IgD-negative memory B cell (primary cell): ENCODE results near the gene STIL. TPM values are rescaled to one million over a fixed set of nuclear protein-coding genes. Genes with fewer than 3 reads are reported as not detected.
"Not testable (repeated sequence)": the region's sequence is repeated elsewhere in the genome, so short reads cannot be mapped to it uniquely, and the experiment has no call there.

ENCODE experiments used
- H3K27ac Mint-ChIP-seq, 3 donors: one replicate each; pipeline ENCODE4 v1.8.0; 2020 to 2022; ENCODE audit warnings: mild to moderate bottlenecking in 3 of 3, mixed read lengths in 3 of 3, moderate library complexity in 1 of 3
- H3K27me3 Mint-ChIP-seq: one replicate; pipeline ENCODE4 v1.8.0; 2021; ENCODE audit warnings: mixed read lengths
- H3K36me3 Mint-ChIP-seq: one replicate; pipeline ENCODE4 v1.8.0; 2020; ENCODE audit warnings: mild to moderate bottlenecking, mixed read lengths
- H3K4me1 Mint-ChIP-seq, 3 donors: one replicate each; pipeline ENCODE4 v1.8.0; 2020 to 2022; ENCODE audit warnings: mixed read lengths in 3 of 3, mild to moderate bottlenecking in 1 of 3
- H3K4me3 Mint-ChIP-seq, 4 donors: one replicate each; pipeline ENCODE4 v1.8.0; 2020 to 2022; ENCODE audit warnings: mild to moderate bottlenecking in 4 of 4, mixed read lengths in 4 of 4, moderate library complexity in 3 of 4
- H3K9me3 Mint-ChIP-seq, 3 donors: one replicate each; pipeline ENCODE4 v1.8.0; 2020 to 2021; ENCODE audit warnings: mixed read lengths in 3 of 3, mild to moderate bottlenecking in 1 of 3
- polyA plus RNA-seq: library from polyadenylated mRNA; unstranded; fragments of 300-500 nt; fragmentation: Illumina TruSeq; gene quantifications from one replicate; pipeline ENCODE4 v1.2.3, GENCODE V29; 2021

Gene STIL
- polyA plus RNA-seq, 1 donor from 2014 or later: 1.3 TPM

GRCh38 chr1:47280142-47280541 lies 33.8 kb downstream of the STIL start:
- no peaks in the 10 kb centered on the region for H3K9me3 Mint-ChIP-seq
- H3K4me3 Mint-ChIP-seq: no peak overlapping the region

GRCh38 chr1:47276850-47277249 lies 37.1 kb downstream of the STIL start:
- no peak overlapping the region for H3K4me3 Mint-ChIP-seq
- no peaks in the 10 kb centered on the region for H3K9me3 Mint-ChIP-seq
- peaks cover 8% of the 10 kb centered on the region for H3K36me3 Mint-ChIP-seq
- peaks cover 0 to 3% (median 0%) of the 10 kb centered on the region in 3 donors for H3K4me1 Mint-ChIP-seq
- H3K27me3 Mint-ChIP-seq: no peaks in the 10 kb centered on the region
- no peak overlapping the region for H3K27ac Mint-ChIP-seq

More at GRCh38 chr1:47280142-47280541, 33.8 kb downstream of the STIL start:
- H3K27me3 Mint-ChIP-seq: no peaks in the 10 kb centered on the region
- no peak overlapping the region for H3K27ac Mint-ChIP-seq
- H3K36me3 Mint-ChIP-seq: peaks cover 8% of the 10 kb centered on the region
- no peaks in the 10 kb centered on the region for H3K4me1 Mint-ChIP-seq

- not testable (repeated sequence) for H3K36me3 Mint-ChIP-seq, H3K27me3 Mint-ChIP-seq, H3K27ac Mint-ChIP-seq, H3K9me3 Mint-ChIP-seq, H3K4me3 Mint-ChIP-seq, H3K4me1 Mint-ChIP-seq
These were observed 38.1 kb downstream of the STIL start for GRCh38 chr1:47275811-47276210.

GRCh38 chr1:47265529-47265928 lies 48.4 kb downstream of the STIL start:
- H3K4me3 Mint-ChIP-seq, H3K27me3 Mint-ChIP-seq, H3K36me3 Mint-ChIP-seq, H3K4me1 Mint-ChIP-seq, H3K27ac Mint-ChIP-seq, H3K9me3 Mint-ChIP-seq: not testable (repeated sequence)

- Mint-ChIP-seq H3K4me3 (no peak overlapping the region), H3K9me3 (no peaks in the 10 kb centered on the region), H3K36me3 (peaks cover 2% of the 10 kb centered on the region), H3K27ac (no peak overlapping the region), H3K27me3 (no peaks in the 10 kb centered on the region), H3K4me1 (no peaks in the 10 kb centered on the region)
These were observed 51.0 kb downstream of the STIL start for GRCh38 chr1:47262787-47263413.

GRCh38 chr1:47257224-47257623 lies 56.7 kb downstream of the STIL start:
- Mint-ChIP-seq H3K4me1 (no peaks in the 10 kb centered on the region), H3K27me3 (no peaks in the 10 kb centered on the region), H3K9me3 (no peaks in the 10 kb centered on the region), H3K36me3 (peaks cover 2% of the 10 kb centered on the region), H3K4me3 (no peak overlapping the region), H3K27ac (no peak overlapping the region)

- H3K27me3 Mint-ChIP-seq: no peaks in the 10 kb centered on the region
- no peaks in the 10 kb centered on the region for H3K4me1 Mint-ChIP-seq
- H3K9me3 Mint-ChIP-seq: no peaks in the 10 kb centered on the region
- H3K4me3 Mint-ChIP-seq: no peak overlapping the region
- no peak overlapping the region for H3K27ac Mint-ChIP-seq
- no peaks in the 10 kb centered on the region for H3K36me3 Mint-ChIP-seq
These were observed 61.2 kb downstream of the STIL start for GRCh38 chr1:47252795-47253194.

- Mint-ChIP-seq H3K27ac (no peak overlapping the region), H3K27me3 (no peaks in the 10 kb centered on the region), H3K9me3 (no peaks in the 10 kb centered on the region), H3K4me1 (no peaks in the 10 kb centered on the region), H3K36me3 (no peaks in the 10 kb centered on the region), H3K4me3 (no peak overlapping the region)
These were observed 61.6 kb downstream of the STIL start for GRCh38 chr1:47252369-47252768.

GRCh38 chr1:47249755-47250154 lies 64.2 kb downstream of the STIL start:
- Mint-ChIP-seq H3K4me1 (no peaks in the 10 kb centered on the region), H3K9me3 (no peaks in the 10 kb centered on the region), H3K27me3 (no peaks in the 10 kb centered on the region), H3K36me3 (no peaks in the 10 kb centered on the region), H3K4me3 (no peak overlapping the region), H3K27ac (no peak overlapping the region)

- H3K9me3 Mint-ChIP-seq: no peaks in the 10 kb centered on the region
- H3K4me1 Mint-ChIP-seq: no peaks in the 10 kb centered on the region
- no peak overlapping the region for H3K27ac Mint-ChIP-seq
- H3K36me3 Mint-ChIP-seq: peaks cover 2% of the 10 kb centered on the region
- no peak overlapping the region for H3K4me3 Mint-ChIP-seq
- H3K27me3 Mint-ChIP-seq: peaks cover 22% of the 10 kb centered on the region
These were observed 69.5 kb downstream of the STIL start for GRCh38 chr1:47244339-47244862.

- no peaks in the 10 kb centered on the region for H3K4me1 Mint-ChIP-seq
- no peaks in the 10 kb centered on the region for H3K9me3 Mint-ChIP-seq
- H3K36me3 Mint-ChIP-seq: peaks cover 2% of the 10 kb centered on the region
- H3K27me3 Mint-ChIP-seq: peaks cover 24% of the 10 kb centered on the region
- H3K27ac Mint-ChIP-seq: no peak overlapping the region
- H3K4me3 Mint-ChIP-seq: no peak overlapping the region
These were observed 70.0 kb downstream of the STIL start for GRCh38 chr1:47243910-47244309.

GRCh38 chr1:47241114-47242113 lies 72.5 kb downstream of the STIL start:
- Mint-ChIP-seq H3K36me3 (peaks cover 2% of the 10 kb centered on the region), H3K4me1 (no peaks in the 10 kb centered on the region), H3K27ac (no peak overlapping the region), H3K9me3 (no peaks in the 10 kb centered on the region), H3K27me3 (peaks cover 24% of the 10 kb centered on the region), H3K4me3 (no peak overlapping the region)

GRCh38 chr1:47238935-47239592 lies 74.9 kb downstream of the STIL start:
- Mint-ChIP-seq H3K27ac (no peak overlapping the region), H3K9me3 (no peaks in the 10 kb centered on the region), H3K4me1 (no peaks in the 10 kb centered on the region), H3K4me3 (no peak overlapping the region), H3K36me3 (peaks cover 2% of the 10 kb centered on the region), H3K27me3 (peaks cover 37% of the 10 kb centered on the region)

- Mint-ChIP-seq H3K4me3 (no peak overlapping the region), H3K4me1 (peaks cover 5 to 8% (median 6%) of the 10 kb centered on the region in 3 donors), H3K36me3 (no peaks in the 10 kb centered on the region), H3K27me3 (peaks cover 49% of the 10 kb centered on the region), H3K27ac (no peak overlapping the region), H3K9me3 (no peaks in the 10 kb centered on the region)
These were observed 78.1 kb downstream of the STIL start for GRCh38 chr1:47235806-47236205.

- H3K9me3 Mint-ChIP-seq: no peaks in the 10 kb centered on the region
- H3K27me3 Mint-ChIP-seq: peaks cover 54% of the 10 kb centered on the region
- no peak overlapping the region for H3K4me3 Mint-ChIP-seq
- H3K4me1 Mint-ChIP-seq: peaks cover 6 to 9% (median 8%) of the 10 kb centered on the region in 3 donors
- no peaks in the 10 kb centered on the region for H3K36me3 Mint-ChIP-seq
- H3K27ac Mint-ChIP-seq: no peak overlapping the region
These were observed 78.7 kb downstream of the STIL start for GRCh38 chr1:47235241-47235681.
